Liver (tissue), 9 donors: ENCODE measurements around the gene ETV6. TPM values are rescaled to one million over a fixed set of nuclear protein-coding genes. Genes with fewer than 3 reads are reported as not detected.

ENCODE experiments used
- DNase-seq: peaks from one replicate; pipeline ENCODE4 v3.0.0-alpha.2; 2017; ENCODE audit warnings: low spot score
- H3K27ac ChIP-seq, 2 donors: one replicate each; pipeline ENCODE4 v1.7.0; 2013; ENCODE audit warnings: inconsistent platforms in 2 of 2, low read length in 2 of 2, control low read depth in 1 of 2, low read depth in 1 of 2, mild to moderate bottlenecking in 1 of 2
- H3K27me3 ChIP-seq, 4 donors: one replicate each; pipeline versions ENCODE4 v1.6.1 to v1.7.0; 2013; ENCODE audit warnings: low read length in 3 of 4, inconsistent platforms in 1 of 4, mild to moderate bottlenecking in 1 of 4, moderate library complexity in 1 of 4; ENCODE audit not compliant: control insufficient read depth in 4 of 4, insufficient read depth in 4 of 4
- H3K36me3 ChIP-seq, 4 donors: one replicate each; pipeline versions ENCODE4 v1.6.1 to v1.7.0; 2013; ENCODE audit warnings: low read length in 3 of 4, mild to moderate bottlenecking in 3 of 4, low read depth in 1 of 4, moderate library complexity in 1 of 4; ENCODE audit not compliant: control insufficient read depth in 4 of 4, insufficient read depth in 3 of 4
- H3K4me1 ChIP-seq, 4 donors: one replicate each; pipeline versions ENCODE4 v1.6.1 to v1.7.0; 2013; ENCODE audit warnings: low read length in 3 of 4, mild to moderate bottlenecking in 3 of 4, moderate library complexity in 1 of 4; ENCODE audit not compliant: control insufficient read depth in 4 of 4, insufficient read depth in 4 of 4
- H3K4me3 ChIP-seq, 3 donors: one replicate each; pipeline versions ENCODE4 v1.6.1 to v1.7.0; 2013; ENCODE audit warnings: low read length in 3 of 3, control low read depth in 1 of 3, low read depth in 1 of 3, mild to moderate bottlenecking in 1 of 3
- H3K9ac ChIP-seq, 2 donors: one replicate each; pipeline ENCODE4 v1.7.0; 2013; ENCODE audit warnings: low read length in 2 of 2, mild to moderate bottlenecking in 2 of 2, moderate library complexity in 2 of 2, control low read depth in 1 of 2, low read depth in 1 of 2
- H3K9me3 ChIP-seq, 4 donors: one replicate each; pipeline versions ENCODE4 v1.6.1 to v1.7.0; 2013; ENCODE audit warnings: low read length in 3 of 4; ENCODE audit not compliant: control insufficient read depth in 4 of 4
- CTCF ChIP-seq: fragments of 150-350 bp; IDR thresholded peaks from 2 replicates; pipeline ENCODE4 v1.5.1; 2017; ENCODE audit warnings: improper control_type of control experiment, low read depth, low read length; ENCODE audit not compliant: missing input control
- EGR1 ChIP-seq, 2 donors: IDR thresholded peaks; 2 replicates each; pipeline ENCODE4 v1.6.1; 2016 to 2018; ENCODE audit warnings: antibody characterized with exemption in 2 of 2, low read depth in 2 of 2
- FOXA1 ChIP-seq: IDR thresholded peaks from 2 replicates; pipeline ENCODE4 v1.6.1; 2016; ENCODE audit warnings: antibody characterized with exemption
- FOXA2 ChIP-seq: IDR thresholded peaks from 2 replicates; pipeline ENCODE4 v1.6.1; 2016; ENCODE audit warnings: antibody characterized with exemption
- GABPA ChIP-seq, 2 donors: IDR thresholded peaks in 1 of 2; conservative IDR thresholded peaks in 1 of 2; 2 replicates each; pipeline ENCODE4 v1.6.1; 2016; ENCODE audit warnings: antibody characterized with exemption in 2 of 2, mild to moderate bottlenecking in 1 of 2, moderate library complexity in 1 of 2
- HNF4A ChIP-seq, 2 donors: conservative IDR thresholded peaks; 2 replicates each; pipeline ENCODE4 v1.6.1; 2016; ENCODE audit warnings: antibody characterized with exemption in 2 of 2, mild to moderate bottlenecking in 2 of 2
- HNF4G ChIP-seq: IDR thresholded peaks from 2 replicates; pipeline ENCODE4 v1.6.1; 2016; ENCODE audit warnings: antibody characterized with exemption
- JUND ChIP-seq, 2 donors: IDR thresholded peaks; 2 replicates each; pipeline ENCODE4 v1.6.1; 2016; ENCODE audit warnings: antibody characterized with exemption in 2 of 2
- NR2F2 ChIP-seq: IDR thresholded peaks from 2 replicates; pipeline ENCODE4 v1.6.1; 2016; ENCODE audit warnings: antibody characterized with exemption
- RAD21 ChIP-seq, 2 donors: IDR thresholded peaks; 2 replicates each; pipeline ENCODE4 v1.6.1; 2016; ENCODE audit warnings: antibody characterized with exemption in 2 of 2, mild to moderate bottlenecking in 2 of 2
- REST ChIP-seq: IDR thresholded peaks from 2 replicates; pipeline ENCODE4 v1.6.1; 2016; ENCODE audit warnings: antibody characterized with exemption, mild to moderate bottlenecking
- RXRA ChIP-seq, 2 donors: IDR thresholded peaks; 2 replicates each; pipeline ENCODE4 v1.6.1; 2017 to 2018; ENCODE audit warnings: antibody characterized with exemption in 2 of 2, mild to moderate bottlenecking in 1 of 2
- ZBTB33 ChIP-seq: IDR thresholded peaks from 2 replicates; pipeline ENCODE4 v1.6.1; 2016; ENCODE audit warnings: antibody characterized with exemption
- WGBS: extraction: QIAGEN DNeasy Blood & Tissue Kit; methylation state at CpG from one replicate; pipeline ENCODE4 v1.1.7; 2013; 5-methylcytosine and 5-hydroxymethylcytosine counted together
- polyA plus RNA-seq, 2 donors: library from polyadenylated mRNA; stranded (reverse) in 1 of 2; unstranded in 1 of 2; fragments of 200-250 nt in 1 of 2; fragments of >200 nt in 1 of 2; fragmentation: Nextera tagmentation in 1 of 2; extraction: Ambion mirVana in 1 of 2; gene quantifications; one replicate each; pipeline versions ENCODE4 v1.2.1 to v1.2.3, GENCODE V29; 2013 to 2015
- total RNA-seq, 2 donors: library from RNA; depleted of rRNA; stranded (reverse); fragments of >200 nt; gene quantifications; one replicate each; pipeline ENCODE4 v1.2.3, GENCODE V29; 2014
- TF ChIP-seq, protein P1 (sequence below): IDR thresholded peaks from 2 replicates; pipeline ENCODE4 v1.6.1; 2016; ENCODE audit warnings: antibody characterized with exemption
- donor health status: healthy.
- donor health status: healthy.
- donor health status: healthy.
- donor health status: healthy.
- donor health status: healthy.

Gene ETV6
- total and polyA plus RNA-seq, 4 donors: 2.0 to 6.2 (median 3.5) TPM

- no peak for DNase-seq
- Histone ChIP-seq H3K36me3 (no peaks in the 10 kb centered on the region), H3K9ac (no peak overlapping the region), H3K4me1 (peaks cover 0 to 16% (median 15%) of the 10 kb centered on the region in 4 donors), H3K4me3 (no peak overlapping the region), H3K9me3 (no peaks in the 10 kb centered on the region), H3K27me3 (no peaks in the 10 kb centered on the region), H3K27ac (no peak overlapping the region)
- TF ChIP-seq RAD21 (IDR thresholded peaks at IDR 0.05): peak; percentile 17 to 50
- TF ChIP-seq NR2F2: no peak
- no peak for TF ChIP-seq FOXA1
- no peak for TF ChIP-seq REST
- TF ChIP-seq EGR1 (IDR thresholded peaks at IDR 0.05; ENCODE audit: low read depth in 2 of 2): no peak
- 85% methylated on average over 5 of the region's 5 CpGs for WGBS
Observed at GRCh38 chr12:11621797-11622423, 27.6 kb upstream of the ETV6 start.

- Histone ChIP-seq H3K4me3 (no peak overlapping the region), H3K27ac (peak overlapping the region; percentile 67 to 72), H3K9me3 (no peaks in the 10 kb centered on the region), H3K36me3 (no peaks in the 10 kb centered on the region), H3K4me1 (peaks cover 0 to 16% (median 15%) of the 10 kb centered on the region in 4 donors), H3K27me3 (no peaks in the 10 kb centered on the region), H3K9ac (no peak overlapping the region)
- no peak for TF ChIP-seq HNF4G
- peak; percentile 38 for TF ChIP-seq CTCF
- TF ChIP-seq GABPA (IDR thresholded peaks at IDR 0.05 in 1 of 2, conservative IDR thresholded peaks at IDR 0.05 in 1 of 2): no peak
- peak; percentile 71 to 74 for TF ChIP-seq RAD21 (IDR thresholded peaks at IDR 0.05)
- 44% methylated on average over 5 of the region's 5 CpGs for WGBS
- no peak for DNase-seq
Observed at GRCh38 chr12:11622876-11623281, 26.6 kb upstream of the ETV6 start.

- WGBS: 30% methylated on average over 4 of the region's 4 CpGs
- H3K27me3 ChIP-seq: no peaks in the 10 kb centered on the region
- peaks cover 0 to 16% (median 15%) of the 10 kb centered on the region in 4 donors for H3K4me1 ChIP-seq
- H3K9me3 ChIP-seq: no peaks in the 10 kb centered on the region
- H3K27ac ChIP-seq: peak overlapping the region; percentile 67 to 72
- H3K9ac ChIP-seq: no peak overlapping the region
- H3K36me3 ChIP-seq: no peaks in the 10 kb centered on the region
- no peak overlapping the region for H3K4me3 ChIP-seq
- DNase-seq: no peak
- no peak for TF ChIP-seq FOXA1
- TF ChIP-seq HNF4A (conservative IDR thresholded peaks at IDR 0.05): peak; percentile 12 to 59
- TF ChIP-seq, protein P1, sequence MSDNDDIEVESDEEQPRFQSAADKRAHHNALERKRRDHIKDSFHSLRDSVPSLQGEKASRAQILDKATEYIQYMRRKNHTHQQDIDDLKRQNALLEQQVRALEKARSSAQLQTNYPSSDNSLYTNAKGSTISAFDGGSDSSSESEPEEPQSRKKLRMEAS: peak; percentile 89
- peak in 1 of 2 donors; percentile 46 for TF ChIP-seq JUND (IDR thresholded peaks at IDR 0.05)
- TF ChIP-seq ZBTB33: no peak
- TF ChIP-seq REST: no peak
- TF ChIP-seq RXRA (IDR thresholded peaks at IDR 0.05): peak in 1 of 2 donors; percentile 55
- TF ChIP-seq FOXA2: no peak
- TF ChIP-seq HNF4G: no peak
Observed at GRCh38 chr12:11623382-11623781, 26.1 kb upstream of the ETV6 start.
